ENCODE data around the gene KIF25. TPM values are rescaled to one million over a fixed set of nuclear protein-coding genes. Genes with fewer than 3 reads are reported as not detected.

Gene KIF25
- total and polyA plus RNA-seq, 2 donors: 0.80 to 1.5 TPM

DNA sequence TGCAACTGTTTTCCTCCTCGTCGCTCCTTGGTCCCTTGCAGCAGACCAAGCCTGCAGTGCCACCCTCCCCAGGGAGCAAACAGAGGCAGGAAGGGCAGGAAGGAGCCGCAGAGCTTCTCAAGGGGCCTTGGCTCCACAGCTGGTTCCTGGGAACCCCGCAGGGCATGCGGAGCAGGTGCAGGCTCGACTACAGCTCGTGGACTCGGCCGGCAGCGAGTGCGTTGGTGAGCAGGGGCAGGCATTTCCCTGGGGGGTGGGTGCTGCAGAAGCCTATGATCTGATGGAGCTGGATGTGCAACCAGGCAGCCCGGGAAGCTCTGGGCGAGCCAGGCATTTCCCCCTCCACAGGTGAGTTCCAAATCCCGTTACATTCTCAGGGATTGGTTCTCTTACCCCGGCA lies 44.5 kb downstream of the KIF25 start:
- WGBS: 91% methylated on average over 15 of the region's 15 CpGs
- Histone ChIP-seq H3K4me1 (ENCODE audit: control insufficient read depth in 2 of 2, insufficient read depth in 2 of 2, low read length in 2 of 2) (no peaks in the 10 kb centered on the region), H3K36me3 (ENCODE audit: control insufficient read depth in 2 of 2, insufficient read depth in 2 of 2, low read length in 1 of 2) (no peaks in the 10 kb centered on the region), H3K27me3 (ENCODE audit: control insufficient read depth in 2 of 2, insufficient read depth in 1 of 2, low read length in 1 of 2) (no peaks in the 10 kb centered on the region), H3K9me3 (ENCODE audit: control insufficient read depth in 2 of 2, insufficient read depth in 1 of 2, low read length in 1 of 2) (peaks cover 2 to 63% of the 10 kb centered on the region in 2 donors), H3K27ac (ENCODE audit: low read depth in 1 of 2, low read length in 1 of 2) (no peak overlapping the region), H3K4me3 (ENCODE audit: low read length in 2 of 2) (no peak overlapping the region)
- no peak for DNase-seq (ENCODE audit: low read depth in 6 of 9, low spot score in 9 of 9)

DNA sequence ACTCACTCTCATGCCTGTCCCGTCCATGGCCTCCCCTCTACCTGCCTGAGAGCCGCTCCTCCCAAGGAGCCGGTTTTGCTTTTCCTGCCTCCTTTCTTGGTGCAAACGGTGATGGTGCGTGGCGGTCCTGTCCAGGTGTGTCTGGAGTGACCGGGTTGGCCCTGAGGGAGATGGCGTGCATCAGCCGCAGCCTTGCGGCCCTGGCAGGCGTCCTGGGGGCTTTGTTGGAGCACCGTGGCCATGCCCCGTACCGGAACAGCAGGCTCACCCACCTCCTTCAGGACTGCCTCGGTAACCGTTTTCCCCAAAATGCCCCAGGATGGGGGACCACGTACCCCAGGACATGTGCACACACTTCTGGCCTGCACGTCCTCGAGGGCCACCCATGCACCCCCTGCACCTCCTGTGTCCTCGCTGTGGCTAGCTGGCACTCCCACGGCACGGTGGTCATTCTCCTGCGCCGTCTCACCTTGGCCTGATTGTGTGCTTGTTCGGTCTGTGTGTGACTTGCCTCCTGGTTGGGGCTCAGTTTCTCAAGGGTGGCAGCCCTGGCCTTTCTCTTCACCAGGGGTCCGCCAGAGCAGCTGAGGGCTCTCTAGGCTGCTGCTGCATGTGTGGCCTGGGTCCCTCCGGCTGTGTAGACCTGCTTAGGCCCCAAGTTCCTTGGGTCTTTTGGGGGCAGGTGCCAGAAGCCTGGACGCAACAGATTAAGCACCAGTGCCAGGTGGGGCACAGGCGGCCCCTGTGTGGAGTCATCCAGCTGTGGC lies 45.1 kb downstream of the KIF25 start:
- Histone ChIP-seq H3K4me3 (ENCODE audit: low read length in 2 of 2) (no peak overlapping the region), H3K36me3 (ENCODE audit: control insufficient read depth in 2 of 2, insufficient read depth in 2 of 2, low read length in 1 of 2) (no peaks in the 10 kb centered on the region), H3K4me1 (ENCODE audit: control insufficient read depth in 2 of 2, insufficient read depth in 2 of 2, low read length in 2 of 2) (no peaks in the 10 kb centered on the region), H3K27ac (ENCODE audit: low read depth in 1 of 2, low read length in 1 of 2) (no peak overlapping the region), H3K9me3 (ENCODE audit: control insufficient read depth in 2 of 2, insufficient read depth in 1 of 2, low read length in 1 of 2) (peaks cover 2 to 63% of the 10 kb centered on the region in 2 donors), H3K27me3 (ENCODE audit: control insufficient read depth in 2 of 2, insufficient read depth in 1 of 2, low read length in 1 of 2) (no peaks in the 10 kb centered on the region)
- 93% methylated on average over 29 of the region's 29 CpGs for WGBS
- DNase-seq (ENCODE audit: low read depth in 6 of 9, low spot score in 9 of 9): no peak

DNA sequence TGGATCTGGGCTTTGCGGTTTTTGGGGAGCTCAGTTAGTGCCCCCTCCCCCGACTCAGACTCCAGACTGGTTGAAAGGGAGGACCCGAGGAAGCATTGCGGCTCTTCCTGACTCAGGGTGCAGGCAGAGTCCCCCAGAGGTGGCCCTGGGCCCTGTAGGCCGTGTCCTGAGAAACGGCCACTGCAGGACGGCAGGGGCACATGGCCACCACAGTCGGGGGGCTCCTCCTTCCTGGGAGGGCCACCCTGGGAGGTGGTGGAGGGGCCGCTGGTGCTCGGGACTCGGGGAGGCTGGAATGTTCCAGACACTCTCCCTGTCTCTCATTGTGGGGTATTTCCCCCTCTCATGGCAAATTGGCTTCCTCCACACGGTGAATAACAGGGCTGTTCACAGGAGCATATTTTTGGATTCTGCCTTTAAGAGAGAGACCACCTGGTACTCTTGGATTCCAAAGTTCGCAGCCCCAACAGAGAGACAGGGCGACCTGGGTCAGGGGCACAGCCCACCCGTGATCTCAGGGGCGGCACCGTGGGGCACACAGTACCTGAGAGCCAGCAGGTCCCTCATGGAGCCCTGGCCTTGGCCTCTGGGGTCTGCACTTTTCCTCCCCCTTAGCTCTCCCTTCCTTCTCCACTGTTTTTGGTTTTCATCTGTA lies 45.8 kb downstream of the KIF25 start:
- H3K27me3 ChIP-seq (ENCODE audit: control insufficient read depth in 2 of 2, insufficient read depth in 1 of 2, low read length in 1 of 2): no peaks in the 10 kb centered on the region
- no peaks in the 10 kb centered on the region for H3K36me3 ChIP-seq (ENCODE audit: control insufficient read depth in 2 of 2, insufficient read depth in 2 of 2, low read length in 1 of 2)
- 93% methylated on average over 17 of the region's 17 CpGs for WGBS
- no peak overlapping the region for H3K27ac ChIP-seq (ENCODE audit: low read depth in 1 of 2, low read length in 1 of 2)
- peaks cover 2 to 57% of the 10 kb centered on the region in 2 donors for H3K9me3 ChIP-seq (ENCODE audit: control insufficient read depth in 2 of 2, insufficient read depth in 1 of 2, low read length in 1 of 2)
- H3K4me3 ChIP-seq (ENCODE audit: low read length in 2 of 2): no peak overlapping the region
- no peak for DNase-seq (ENCODE audit: low read depth in 6 of 9, low spot score in 9 of 9)
- H3K4me1 ChIP-seq (ENCODE audit: control insufficient read depth in 2 of 2, insufficient read depth in 2 of 2, low read length in 2 of 2): no peaks in the 10 kb centered on the region

DNA sequence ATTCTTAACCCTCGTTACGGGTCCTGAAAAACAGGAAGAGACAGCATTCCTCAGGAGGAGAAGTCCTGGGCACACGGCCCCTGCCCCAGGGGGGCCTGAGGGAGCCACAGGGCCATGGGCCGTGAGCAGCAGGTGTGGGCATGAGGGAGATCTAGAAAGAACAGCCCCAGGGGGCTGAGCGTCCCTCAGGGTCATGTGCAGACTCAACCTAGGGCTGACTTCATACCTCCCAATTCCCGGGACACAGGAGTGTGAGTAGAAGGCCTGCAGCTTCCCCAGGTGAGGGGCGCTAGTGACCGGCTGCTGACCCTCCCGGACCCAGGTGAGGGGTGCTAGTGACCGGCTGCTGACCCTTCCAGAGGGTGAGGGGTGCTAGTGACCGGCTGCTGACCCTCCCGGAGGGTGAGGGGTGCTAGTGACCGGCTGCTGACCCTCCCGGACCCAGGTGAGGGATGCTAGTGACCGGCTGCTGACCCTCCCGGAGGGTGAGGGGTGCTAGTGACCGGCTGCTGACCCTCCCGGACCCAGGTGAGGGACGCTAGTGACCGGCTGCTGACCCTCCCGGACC lies 46.5 kb downstream of the KIF25 start:
- Histone ChIP-seq H3K9me3 (ENCODE audit: control insufficient read depth in 2 of 2, insufficient read depth in 1 of 2, low read length in 1 of 2) (peaks cover 2 to 52% of the 10 kb centered on the region in 2 donors), H3K4me3 (ENCODE audit: low read length in 2 of 2) (no peak overlapping the region), H3K4me1 (ENCODE audit: control insufficient read depth in 2 of 2, insufficient read depth in 2 of 2, low read length in 2 of 2) (no peaks in the 10 kb centered on the region), H3K27ac (ENCODE audit: low read depth in 1 of 2, low read length in 1 of 2) (no peak overlapping the region), H3K27me3 (ENCODE audit: control insufficient read depth in 2 of 2, insufficient read depth in 1 of 2, low read length in 1 of 2) (no peaks in the 10 kb centered on the region), H3K36me3 (ENCODE audit: control insufficient read depth in 2 of 2, insufficient read depth in 2 of 2, low read length in 1 of 2) (no peaks in the 10 kb centered on the region)
- no peak for DNase-seq (ENCODE audit: low read depth in 6 of 9, low spot score in 9 of 9)
- 93% methylated on average over 21 of the region's 21 CpGs for WGBS

DNA sequence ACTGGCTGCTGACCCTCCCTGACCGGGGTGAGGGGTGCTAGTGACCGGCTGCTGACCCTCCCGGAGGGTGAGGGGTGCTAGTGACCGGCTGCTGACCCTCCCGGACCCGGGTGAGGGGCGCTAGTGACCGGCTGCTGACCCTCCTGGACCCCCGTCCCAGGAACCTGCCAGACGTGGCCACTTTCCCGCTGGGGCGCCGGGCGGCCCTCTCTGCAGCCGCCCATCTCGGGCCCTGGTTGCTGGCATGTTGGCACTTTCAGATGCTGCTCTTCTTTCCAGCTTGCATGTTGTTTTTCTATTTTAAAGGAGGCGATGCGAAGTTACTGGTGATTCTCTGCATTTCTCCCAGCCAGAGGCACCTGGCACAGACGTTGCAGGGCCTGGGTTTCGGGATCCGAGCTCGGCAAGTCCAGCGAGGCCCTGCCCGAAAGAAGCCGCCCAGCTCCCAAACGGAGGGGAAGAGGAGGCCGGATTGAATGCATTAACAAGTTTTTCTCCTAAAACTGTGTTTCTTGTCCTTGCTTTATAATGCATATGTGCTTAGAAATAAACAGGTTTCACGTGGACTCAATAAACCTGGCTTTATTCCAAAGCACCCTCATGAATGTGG lies 47.2 kb downstream of the KIF25 start:
- no peaks in the 10 kb centered on the region for H3K27me3 ChIP-seq (ENCODE audit: control insufficient read depth in 2 of 2, insufficient read depth in 1 of 2, low read length in 1 of 2)
- H3K9me3 ChIP-seq (ENCODE audit: control insufficient read depth in 2 of 2, insufficient read depth in 1 of 2, low read length in 1 of 2): peaks cover 0 to 46% of the 10 kb centered on the region in 2 donors
- H3K27ac ChIP-seq (ENCODE audit: low read depth in 1 of 2, low read length in 1 of 2): no peak overlapping the region
- 95% methylated on average over 28 of the region's 28 CpGs for WGBS
- DNase-seq (ENCODE audit: low read depth in 6 of 9, low spot score in 9 of 9): no peak
- H3K4me3 ChIP-seq (ENCODE audit: low read length in 2 of 2): no peak overlapping the region
- H3K4me1 ChIP-seq (ENCODE audit: control insufficient read depth in 2 of 2, insufficient read depth in 2 of 2, low read length in 2 of 2): no peaks in the 10 kb centered on the region
- H3K36me3 ChIP-seq (ENCODE audit: control insufficient read depth in 2 of 2, insufficient read depth in 2 of 2, low read length in 1 of 2): no peaks in the 10 kb centered on the region

DNA sequence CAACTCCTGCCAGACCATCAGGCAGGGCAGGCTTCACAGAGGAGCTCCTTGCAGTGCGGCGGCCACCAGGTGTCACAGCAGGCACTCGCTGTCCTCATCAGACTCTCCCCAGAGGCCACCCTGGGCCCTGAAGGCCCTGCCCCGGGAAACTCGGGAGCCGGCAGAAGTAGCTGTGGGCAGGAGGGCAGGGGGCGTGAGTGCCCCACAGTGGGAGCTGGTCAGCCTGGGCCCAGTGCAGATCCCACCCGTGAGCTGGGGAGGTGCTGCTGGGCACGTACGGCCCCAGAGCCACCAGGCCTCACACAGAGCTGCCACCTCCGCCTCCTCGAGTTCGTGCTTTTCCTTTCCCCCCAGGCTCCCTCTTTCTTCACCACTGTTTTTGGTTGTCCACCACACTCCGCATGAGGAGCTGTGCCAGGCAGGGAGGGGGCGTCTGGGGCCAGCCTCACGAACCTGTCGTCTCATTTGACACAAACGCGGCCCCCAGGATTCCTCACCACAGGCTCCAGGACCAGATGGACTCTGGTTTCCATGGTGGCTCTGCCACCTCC lies 47.7 kb downstream of the KIF25 start:
- Histone ChIP-seq H3K27ac (ENCODE audit: low read depth in 1 of 2, low read length in 1 of 2) (no peak overlapping the region), H3K4me3 (ENCODE audit: low read length in 2 of 2) (no peak overlapping the region), H3K9me3 (ENCODE audit: control insufficient read depth in 2 of 2, insufficient read depth in 1 of 2, low read length in 1 of 2) (peaks cover 0 to 40% of the 10 kb centered on the region in 2 donors), H3K27me3 (ENCODE audit: control insufficient read depth in 2 of 2, insufficient read depth in 1 of 2, low read length in 1 of 2) (no peaks in the 10 kb centered on the region), H3K4me1 (ENCODE audit: control insufficient read depth in 2 of 2, insufficient read depth in 2 of 2, low read length in 2 of 2) (no peaks in the 10 kb centered on the region), H3K36me3 (ENCODE audit: control insufficient read depth in 2 of 2, insufficient read depth in 2 of 2, low read length in 1 of 2) (no peaks in the 10 kb centered on the region)
- 98% methylated on average over 19 of the region's 19 CpGs for WGBS
- DNase-seq (ENCODE audit: low read depth in 6 of 9, low spot score in 9 of 9): no peak

DNA sequence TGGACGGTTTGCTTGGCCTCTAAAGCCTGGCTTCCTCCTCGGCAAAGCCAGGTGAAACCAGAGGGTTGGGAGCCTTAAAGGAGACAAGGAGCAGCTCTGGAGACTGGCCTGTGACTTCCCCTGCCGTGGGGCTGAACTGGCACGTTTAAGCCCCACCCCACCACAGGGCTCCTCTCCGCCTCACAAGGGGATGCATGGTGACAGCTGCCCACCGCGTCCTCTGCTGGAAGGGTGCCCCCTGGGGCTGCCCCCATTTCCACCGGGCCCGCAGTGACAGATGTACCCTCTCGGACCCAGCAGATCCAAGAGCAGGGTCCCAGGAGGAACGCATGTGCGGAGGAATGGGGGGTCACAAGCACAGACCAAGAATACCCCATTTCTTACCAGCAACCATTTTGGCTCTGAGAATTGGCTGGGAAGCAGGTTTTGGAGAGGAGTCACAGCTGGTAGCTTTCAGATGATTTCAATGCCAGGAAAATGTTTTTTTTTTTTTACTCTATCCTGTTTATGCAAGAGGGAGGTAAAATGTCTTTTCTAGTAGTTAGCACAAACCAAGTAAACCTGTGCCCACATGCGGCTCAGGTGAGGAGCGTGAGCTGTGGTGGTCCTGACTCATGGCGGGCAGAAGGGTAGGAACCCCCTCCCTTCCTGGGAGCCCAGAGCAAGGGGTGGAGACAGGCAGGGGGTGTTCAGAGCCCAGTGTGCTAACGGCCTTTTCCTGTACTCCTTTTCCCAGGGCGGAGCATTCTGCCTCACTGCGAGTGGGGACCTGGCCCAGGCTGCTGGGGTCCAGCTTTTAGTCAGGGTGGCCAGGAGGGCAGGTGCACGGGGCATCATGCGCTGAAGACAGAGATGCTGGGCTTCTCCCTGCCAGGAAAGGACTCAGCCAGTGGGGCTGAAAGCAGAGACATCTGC lies 48.5 kb downstream of the KIF25 start:
- Histone ChIP-seq H3K4me3 (ENCODE audit: low read length in 2 of 2) (no peak overlapping the region), H3K27me3 (ENCODE audit: control insufficient read depth in 2 of 2, insufficient read depth in 1 of 2, low read length in 1 of 2) (no peaks in the 10 kb centered on the region), H3K9me3 (ENCODE audit: control insufficient read depth in 2 of 2, insufficient read depth in 1 of 2, low read length in 1 of 2) (peaks cover 0 to 34% of the 10 kb centered on the region in 2 donors), H3K36me3 (ENCODE audit: control insufficient read depth in 2 of 2, insufficient read depth in 2 of 2, low read length in 1 of 2) (no peaks in the 10 kb centered on the region), H3K4me1 (ENCODE audit: control insufficient read depth in 2 of 2, insufficient read depth in 2 of 2, low read length in 2 of 2) (no peaks in the 10 kb centered on the region), H3K27ac (ENCODE audit: low read depth in 1 of 2, low read length in 1 of 2) (no peak overlapping the region)
- WGBS: 90% methylated on average over 20 of the region's 20 CpGs
- DNase-seq (ENCODE audit: low read depth in 6 of 9, low spot score in 9 of 9): no peak

DNA sequence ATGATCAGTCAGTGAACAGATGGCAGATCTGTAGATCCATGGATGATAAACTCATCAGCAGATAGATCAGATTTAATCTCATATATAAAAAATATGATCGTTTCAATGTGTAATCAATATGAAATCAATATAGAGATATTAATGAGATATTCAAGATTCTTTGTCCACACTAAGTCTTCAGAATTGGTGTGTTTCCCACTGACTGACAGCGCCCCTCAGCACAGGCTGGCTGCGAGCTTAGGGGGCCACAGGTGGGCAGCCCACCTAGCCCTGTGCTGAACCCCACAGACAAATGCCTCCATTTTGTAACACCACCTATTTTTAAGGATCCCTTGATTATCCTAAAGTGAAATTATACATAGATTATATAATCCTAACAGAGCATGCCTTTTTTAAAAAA lies 49.2 kb downstream of the KIF25 start:
- 98% methylated on average over 3 of the region's 3 CpGs for WGBS
- Histone ChIP-seq H3K4me1 (ENCODE audit: control insufficient read depth in 2 of 2, insufficient read depth in 2 of 2, low read length in 2 of 2) (no peaks in the 10 kb centered on the region), H3K9me3 (ENCODE audit: control insufficient read depth in 2 of 2, insufficient read depth in 1 of 2, low read length in 1 of 2) (peaks cover 0 to 29% of the 10 kb centered on the region in 2 donors), H3K27me3 (ENCODE audit: control insufficient read depth in 2 of 2, insufficient read depth in 1 of 2, low read length in 1 of 2) (no peaks in the 10 kb centered on the region), H3K27ac (ENCODE audit: low read depth in 1 of 2, low read length in 1 of 2) (no peak overlapping the region), H3K4me3 (ENCODE audit: low read length in 2 of 2) (no peak overlapping the region), H3K36me3 (ENCODE audit: control insufficient read depth in 2 of 2, insufficient read depth in 2 of 2, low read length in 1 of 2) (no peaks in the 10 kb centered on the region)
- DNase-seq (ENCODE audit: low read depth in 6 of 9, low spot score in 9 of 9): no peak
